Colonic mucosa (tissue), 4 donors: ENCODE measurements around the gene WFIKKN2. TPM values are rescaled to one million over a fixed set of nuclear protein-coding genes. Genes with fewer than 3 reads are reported as not detected.
"Not testable (repeated sequence)": the region's sequence is repeated elsewhere in the genome, so short reads cannot be mapped to it uniquely, and the experiment has no call there.

Source experiments
- DNase-seq: peaks from one replicate; pipeline ENCODE4 v3.0.0-alpha.2; 2020
- H3K27ac ChIP-seq: fragments of 200-600 bp; one replicate; pipeline ENCODE4 v1.8.0; 2021
- H3K27me3 ChIP-seq: fragments of 200-600 bp; one replicate; pipeline ENCODE4 v1.8.0; 2021
- H3K36me3 ChIP-seq: fragments of 200-600 bp; one replicate; pipeline ENCODE4 v1.8.0; 2021
- H3K4me1 ChIP-seq: fragments of 200-600 bp; one replicate; pipeline ENCODE4 v1.8.0; 2021; ENCODE audit warnings: mild to moderate bottlenecking
- H3K4me3 ChIP-seq: fragments of 200-600 bp; one replicate; pipeline ENCODE4 v1.8.0; 2021
- H3K9ac ChIP-seq, 2 donors: one replicate each; pipeline ENCODE4 v1.7.0; 2013; ENCODE audit warnings: control low read depth in 2 of 2, low read depth in 2 of 2, low read length in 2 of 2
- H3K9me3 ChIP-seq: fragments of 200-600 bp; one replicate; pipeline ENCODE4 v1.8.0; 2021
- CTCF ChIP-seq: fragments of 200-600 bp; IDR thresholded peaks from one replicate; pipeline ENCODE4 v1.8.0; 2022; ENCODE audit warnings: antibody characterized with exemption, mild to moderate bottlenecking
- intact Hi-C: fragments of 100-400 bp; cut with DNase I; formaldehyde crosslinking; loops from one replicate; pipeline ENCODE4 v1.14.1; 2022
- total RNA-seq, 2 donors: library from RNA; stranded (reverse); fragmentation: NEBNext Ultra II Directional in 1 of 2; extraction: Animal tissue kit (Norgen Biotek cat#: 25700) in 1 of 2; gene quantifications; one replicate each; pipeline ENCODE4 v1.2.1, GENCODE V29; 2021
- donor health status: healthy.
- donor health status: DM: no; HTN: no; CAD: no.
- donor health status: DM: no; HTN: no; CAD: no.

The WFIKKN2 gene
- total RNA-seq, 2 donors from 2014 or later, result 0.10 to 0.13 TPM

GRCh38 chr17:50875074-50875473 is 39.7 kb downstream of the WFIKKN2 start:
- H3K27ac ChIP-seq, result no peak overlapping the region
- H3K9me3 ChIP-seq, result no peaks in the 10 kb centered on the region
- no peaks in the 10 kb centered on the region for H3K4me1 ChIP-seq
- H3K9ac ChIP-seq, result no peak overlapping the region
- H3K36me3 ChIP-seq, result no peaks in the 10 kb centered on the region
- no peaks in the 10 kb centered on the region for H3K27me3 ChIP-seq
- intact Hi-C loops, result no loop called here
- TF ChIP-seq CTCF, result no peak
- DNase-seq, result no peak
- H3K4me3 ChIP-seq, result no peak overlapping the region

- DNase-seq, H3K27me3 ChIP-seq, intact Hi-C loops, H3K27ac ChIP-seq, H3K4me3 ChIP-seq, H3K4me1 ChIP-seq, H3K9me3 ChIP-seq, H3K9ac ChIP-seq, H3K36me3 ChIP-seq: not testable (repeated sequence)
These were observed 41.7 kb downstream of the WFIKKN2 start for GRCh38 chr17:50877042-50877441.

GRCh38 chr17:50877838-50878237 is 42.5 kb downstream of the WFIKKN2 start:
- no peaks in the 10 kb centered on the region for H3K36me3 ChIP-seq
- H3K9me3 ChIP-seq, result no peaks in the 10 kb centered on the region
- no peak overlapping the region for H3K4me3 ChIP-seq
- H3K4me1 ChIP-seq, result no peaks in the 10 kb centered on the region
- no peak for TF ChIP-seq CTCF
- intact Hi-C loops, result no loop called here
- no peak overlapping the region for H3K9ac ChIP-seq
- no peak overlapping the region for H3K27ac ChIP-seq
- no peaks in the 10 kb centered on the region for H3K27me3 ChIP-seq
- DNase-seq, result no peak

- peaks cover under 1% of the 10 kb centered on the region for H3K4me1 ChIP-seq
- no peak overlapping the region for H3K27ac ChIP-seq
- no peaks in the 10 kb centered on the region for H3K36me3 ChIP-seq
- no peak overlapping the region for H3K9ac ChIP-seq
- intact Hi-C loops, result no loop called here
- H3K4me3 ChIP-seq, result no peak overlapping the region
- H3K9me3 ChIP-seq, result no peaks in the 10 kb centered on the region
- no peak for TF ChIP-seq CTCF
- no peaks in the 10 kb centered on the region for H3K27me3 ChIP-seq
- DNase-seq, result no peak
These were observed 43.7 kb downstream of the WFIKKN2 start for GRCh38 chr17:50879086-50879485.

- Histone ChIP-seq H3K27me3 (no peaks in the 10 kb centered on the region), H3K9ac (no peak overlapping the region), H3K27ac (no peak overlapping the region), H3K4me3 (no peak overlapping the region), H3K36me3 (no peaks in the 10 kb centered on the region), H3K9me3 (no peaks in the 10 kb centered on the region), H3K4me1 (peaks cover 6% of the 10 kb centered on the region)
- no peak for TF ChIP-seq CTCF
- DNase-seq, result no peak
- intact Hi-C loops, result no loop called here
These were observed 45.8 kb downstream of the WFIKKN2 start for GRCh38 chr17:50881182-50881581.

GRCh38 chr17:50882851-50883250 is 47.5 kb downstream of the WFIKKN2 start:
- no peak for TF ChIP-seq CTCF
- intact Hi-C loops, result no loop called here
- Histone ChIP-seq H3K9ac (no peak overlapping the region), H3K27me3 (no peaks in the 10 kb centered on the region), H3K4me1 (peaks cover 6% of the 10 kb centered on the region), H3K9me3 (no peaks in the 10 kb centered on the region), H3K4me3 (no peak overlapping the region), H3K27ac (no peak overlapping the region), H3K36me3 (no peaks in the 10 kb centered on the region)
- DNase-seq, result no peak
